ENCODE data around the gene CEACAM7.
"Not testable (repeated sequence)": the region's sequence is repeated elsewhere in the genome, so short reads cannot be mapped to it uniquely, and the experiment has no call there.

CEACAM7 gene

DNA sequence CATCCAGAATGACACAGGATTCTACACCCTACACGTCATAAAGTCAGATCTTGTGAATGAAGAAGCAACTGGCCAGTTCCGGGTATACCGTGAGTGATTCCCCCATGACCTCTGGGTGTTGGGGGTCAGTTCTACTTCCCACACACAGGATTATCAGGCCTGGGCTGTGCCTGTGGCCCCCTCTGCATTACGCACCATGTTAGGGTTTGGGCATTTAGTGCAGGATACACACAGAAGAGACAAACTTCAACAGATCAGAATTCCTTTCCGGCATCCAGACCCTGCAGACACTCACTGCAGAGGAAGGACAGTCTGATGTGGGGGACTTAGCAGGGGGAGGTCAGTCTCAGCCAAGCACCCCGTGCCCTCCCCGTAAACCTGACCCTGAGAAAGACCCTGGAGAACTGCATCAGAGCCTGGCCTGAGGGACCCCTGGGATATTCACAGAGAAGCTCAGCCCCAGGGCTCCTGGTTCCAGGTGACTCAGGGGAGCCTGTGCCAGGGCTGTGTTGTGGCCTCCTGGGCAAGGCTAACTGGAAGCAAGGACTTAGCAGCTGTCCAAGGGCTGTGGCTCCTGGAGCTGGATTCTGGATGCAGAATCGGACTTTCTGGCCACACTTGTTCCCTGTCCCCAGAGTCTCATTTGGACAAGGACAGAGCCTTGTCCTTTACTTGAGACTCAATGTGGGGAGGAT is 22.0 kb upstream of the CEACAM7 start:
- Histone ChIP-seq H3K9ac (no peak overlapping the region), H3K27me3 (ENCODE audit: control insufficient read depth, insufficient read depth, low read length) (no peaks in the 10 kb centered on the region), H3K4me3 (ENCODE audit: low read depth, low read length) (no peak overlapping the region)

GRCh38 chr19:41709516-41709915 is 21.4 kb upstream of the CEACAM7 start:
- H3K4me3 ChIP-seq (ENCODE audit: low read depth, low read length): not testable (repeated sequence)

More for the DNA sequence above, 22.0 kb upstream of the CEACAM7 start:
- Histone ChIP-seq H3K36me3 (ENCODE audit: control insufficient read depth, insufficient read depth, low read length) (no peaks in the 10 kb centered on the region), H3K27ac (no peak overlapping the region), H3K9me3 (ENCODE audit: control insufficient read depth, low read length) (no peaks in the 10 kb centered on the region), H3K4me1 (no peaks in the 10 kb centered on the region), H3K4me2 (ENCODE audit: low read length) (no peak overlapping the region), H2AFZ (no peak overlapping the region), H3K79me2 (no peaks in the 10 kb centered on the region)
- TF ChIP-seq, protein P1, sequence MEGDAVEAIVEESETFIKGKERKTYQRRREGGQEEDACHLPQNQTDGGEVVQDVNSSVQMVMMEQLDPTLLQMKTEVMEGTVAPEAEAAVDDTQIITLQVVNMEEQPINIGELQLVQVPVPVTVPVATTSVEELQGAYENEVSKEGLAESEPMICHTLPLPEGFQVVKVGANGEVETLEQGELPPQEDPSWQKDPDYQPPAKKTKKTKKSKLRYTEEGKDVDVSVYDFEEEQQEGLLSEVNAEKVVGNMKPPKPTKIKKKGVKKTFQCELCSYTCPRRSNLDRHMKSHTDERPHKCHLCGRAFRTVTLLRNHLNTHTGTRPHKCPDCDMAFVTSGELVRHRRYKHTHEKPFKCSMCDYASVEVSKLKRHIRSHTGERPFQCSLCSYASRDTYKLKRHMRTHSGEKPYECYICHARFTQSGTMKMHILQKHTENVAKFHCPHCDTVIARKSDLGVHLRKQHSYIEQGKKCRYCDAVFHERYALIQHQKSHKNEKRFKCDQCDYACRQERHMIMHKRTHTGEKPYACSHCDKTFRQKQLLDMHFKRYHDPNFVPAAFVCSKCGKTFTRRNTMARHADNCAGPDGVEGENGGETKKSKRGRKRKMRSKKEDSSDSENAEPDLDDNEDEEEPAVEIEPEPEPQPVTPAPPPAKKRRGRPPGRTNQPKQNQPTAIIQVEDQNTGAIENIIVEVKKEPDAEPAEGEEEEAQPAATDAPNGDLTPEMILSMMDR (IDR thresholded peaks at IDR 0.05): no peak

DNA sequence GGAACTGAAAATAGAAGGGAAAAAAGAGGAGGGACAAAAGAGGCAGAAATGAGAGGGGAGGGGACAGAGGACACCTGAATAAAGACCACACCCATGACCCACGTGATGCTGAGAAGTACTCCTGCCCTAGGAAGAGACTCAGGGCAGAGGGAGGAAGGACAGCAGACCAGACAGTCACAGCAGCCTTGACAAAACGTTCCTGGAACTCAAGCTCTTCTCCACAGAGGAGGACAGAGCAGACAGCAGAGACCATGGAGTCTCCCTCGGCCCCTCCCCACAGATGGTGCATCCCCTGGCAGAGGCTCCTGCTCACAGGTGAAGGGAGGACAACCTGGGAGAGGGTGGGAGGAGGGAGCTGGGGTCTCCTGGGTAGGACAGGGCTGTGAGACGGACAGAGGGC is 20.4 kb upstream of the CEACAM7 start, which contains the start of gene CEACAM5:
CEACAM5 (plus strand) TSS at position 146 of the 400 bp plus-strand sequence; CDS start at position 252, 106 bp downstream.
- no peak within 1 kb of the TSS for H3K9ac ChIP-seq
- no peaks in the 10 kb centered on the region for H3K36me3 ChIP-seq (ENCODE audit: control insufficient read depth, insufficient read depth, low read length)
- no peaks in the 10 kb centered on the region for H3K9me3 ChIP-seq (ENCODE audit: control insufficient read depth, low read length)
- no peak within 1 kb of the TSS for H3K4me3 ChIP-seq (ENCODE audit: low read depth, low read length)
- H3K27me3 ChIP-seq (ENCODE audit: control insufficient read depth, insufficient read depth, low read length): no peaks in the 10 kb centered on the region
- H3K4me2 ChIP-seq (ENCODE audit: low read length): no peak within 1 kb of the TSS
- H3K27ac ChIP-seq: no peak within 1 kb of the TSS
- H3K4me1 ChIP-seq: no peaks in the 10 kb centered on the region
- TF ChIP-seq, protein P1 (IDR thresholded peaks at IDR 0.05): no peak
- H2AFZ ChIP-seq: no peak within 1 kb of the TSS
- H3K79me2 ChIP-seq: no peaks in the 10 kb centered on the region

More at GRCh38 chr19:41709516-41709915, 21.4 kb upstream of the CEACAM7 start:
- H3K4me2 ChIP-seq (ENCODE audit: low read length); H3K36me3 ChIP-seq (ENCODE audit: control insufficient read depth, insufficient read depth, low read length); H2AFZ ChIP-seq; H3K4me1 ChIP-seq; H3K9ac ChIP-seq; H3K9me3 ChIP-seq (ENCODE audit: control insufficient read depth, low read length); H3K79me2 ChIP-seq; H3K27me3 ChIP-seq (ENCODE audit: control insufficient read depth, insufficient read depth, low read length); H3K27ac ChIP-seq: not testable (repeated sequence)

GRCh38 chr19:41707871-41708371 is 19.9 kb upstream of the CEACAM7 start:
- Histone ChIP-seq H3K27ac (no peak overlapping the region), H3K4me3 (ENCODE audit: low read depth, low read length) (no peak overlapping the region), H3K4me1 (no peaks in the 10 kb centered on the region), H3K9ac (no peak overlapping the region), H3K4me2 (ENCODE audit: low read length) (no peak overlapping the region), H3K36me3 (ENCODE audit: control insufficient read depth, insufficient read depth, low read length) (no peaks in the 10 kb centered on the region), H3K27me3 (ENCODE audit: control insufficient read depth, insufficient read depth, low read length) (no peaks in the 10 kb centered on the region), H3K79me2 (no peaks in the 10 kb centered on the region), H2AFZ (no peak overlapping the region), H3K9me3 (ENCODE audit: control insufficient read depth, low read length) (no peaks in the 10 kb centered on the region)
- TF ChIP-seq, protein P1 (IDR thresholded peaks at IDR 0.05): no peak

GRCh38 chr19:41707502-41707812 is 19.4 kb upstream of the CEACAM7 start:
- no peaks in the 10 kb centered on the region for H3K79me2 ChIP-seq
- no peaks in the 10 kb centered on the region for H3K4me1 ChIP-seq
- H3K9me3 ChIP-seq (ENCODE audit: control insufficient read depth, low read length): no peaks in the 10 kb centered on the region
- no peak overlapping the region for H2AFZ ChIP-seq
- H3K4me2 ChIP-seq (ENCODE audit: low read length): no peak overlapping the region
- H3K4me3 ChIP-seq (ENCODE audit: low read depth, low read length): no peak overlapping the region
- no peaks in the 10 kb centered on the region for H3K27me3 ChIP-seq (ENCODE audit: control insufficient read depth, insufficient read depth, low read length)
- H3K36me3 ChIP-seq (ENCODE audit: control insufficient read depth, insufficient read depth, low read length): no peaks in the 10 kb centered on the region
- TF ChIP-seq, protein P1 (IDR thresholded peaks at IDR 0.05): no peak
- no peak overlapping the region for H3K9ac ChIP-seq
- no peak overlapping the region for H3K27ac ChIP-seq

All from parathyroid adenoma (tissue), 2 donors.